LNCAP (cell line): ENCODE results near the gene ZNF514.

Experiments
- CTCF ChIP-seq: fragments of 450-650 bp; IDR thresholded peaks from 2 replicates; pipeline ENCODE4 v1.5.1; 2017; ENCODE audit warnings: mild to moderate bottlenecking

The ZNF514 gene

GRCh38 chr2:95104606-95105005, 55.0 kb downstream of the ZNF514 start:
- TF ChIP-seq CTCF: no peak

- TF ChIP-seq CTCF: no peak
Measured at GRCh38 chr2:95099910-95100309, 59.7 kb downstream of the ZNF514 start.
